ENCODE measurements around the gene CDC42BPA. TPM values are rescaled to one million over a fixed set of nuclear protein-coding genes. Genes with fewer than 3 reads are reported as not detected.

Gene CDC42BPA
- total and polyA plus RNA-seq, 2 of the 13 experiments (the other 11 are each of a cell fraction or from before 2014, with no cell fraction given) = 6.5 to 16.0 TPM

GRCh38 chr1:227009937-227010336, 308.4 kb downstream of the CDC42BPA start (continued):
- TF ChIP-seq ZNF609 (CRISPR knock-in tag; IDR thresholded peaks at IDR 0.05; ENCODE audit: borderline replicate concordance) = no peak
- TF ChIP-seq SOX5 (CRISPR knock-in tag; IDR thresholded peaks at IDR 0.05; ENCODE audit: borderline replicate concordance) = no peak
- TF ChIP-seq SP1 (IDR thresholded peaks at IDR 0.05) = no peak
- no peak for TF ChIP-seq SP1 (CRISPR knock-in tag; IDR thresholded peaks at IDR 0.05)
- TF ChIP-seq ZNF615 (CRISPR knock-in tag; IDR thresholded peaks at IDR 0.05; ENCODE audit: borderline replicate concordance) = no peak
- no peak for TF ChIP-seq TEF (CRISPR knock-in tag; IDR thresholded peaks at IDR 0.05)

- FAIRE-seq = no peak
Observed at GRCh38 chr1:227006226-227006796, 312.0 kb downstream of the CDC42BPA start.

More at GRCh38 chr1:227006226-227006796, 312.0 kb downstream of the CDC42BPA start:
- Histone ChIP-seq H4K20me1 (ENCODE audit: insufficient read depth, low read length) (no peaks in the 10 kb centered on the region), H3K9ac (ENCODE audit: insufficient read depth, low read depth, low read length) (no peak overlapping the region), H3K4me2 (ENCODE audit: low read depth, low read length) (no peak overlapping the region), H3K9me3 (ENCODE audit: low read length) (no peaks in the 10 kb centered on the region), H2AFZ (ENCODE audit: low read length) (no peak overlapping the region), H3K27me3 (ENCODE audit: control insufficient read depth in 1 of 2, insufficient read depth in 2 of 2, low read length in 2 of 2) (no peaks in the 10 kb centered on the region), H3K79me2 (ENCODE audit: insufficient read depth, low read length) (no peaks in the 10 kb centered on the region), H3K27ac (ENCODE audit: extremely low read length, insufficient read depth, low read length) (no peak overlapping the region), H3K4me3 (replicated peaks in 1 of 3; ENCODE audit: insufficient read depth in 1 of 3, low read depth in 2 of 3, low read length in 3 of 3) (no peak overlapping the region), H3K36me3 (replicated peaks in 1 of 2; ENCODE audit: control insufficient read depth in 1 of 2, insufficient read depth in 2 of 2, low read length in 2 of 2) (peaks cover 0 to 6% of the 10 kb centered on the region in 2 experiments; a peak in 3 of 5 replicates), H3K4me1 (ENCODE audit: insufficient read depth, low read length) (no peaks in the 10 kb centered on the region)
- ATAC-seq = no peak
- no TSS peak for BruUV-seq (replicated peaks)
- intact Hi-C loops (cut with micrococcal nuclease; ENCODE audit: unreplicated experiment) = no loop called here
- WGBS (ENCODE audit: low lambda C conversion rate) = 97% methylated on average over 5 of the region's 5 CpGs
- TF ChIP-seq GZF1 (CRISPR knock-in tag; IDR thresholded peaks at IDR 0.05) (no peak), CBX2 (IDR thresholded peaks at IDR 0.05; ENCODE audit: low read depth, low read length) (no peak), CBX2 (CRISPR knock-in tag; IDR thresholded peaks at IDR 0.05; ENCODE audit: low read depth) (no peak), ZBTB21 (CRISPR knock-in tag; IDR thresholded peaks at IDR 0.05) (no peak), ATF7 (IDR thresholded peaks at IDR 0.05) (no peak), ATF7 (CRISPR knock-in tag; IDR thresholded peaks at IDR 0.05) (no peak), TEF (CRISPR knock-in tag; IDR thresholded peaks at IDR 0.05) (no peak)
- TF ChIP-seq, protein P1, sequence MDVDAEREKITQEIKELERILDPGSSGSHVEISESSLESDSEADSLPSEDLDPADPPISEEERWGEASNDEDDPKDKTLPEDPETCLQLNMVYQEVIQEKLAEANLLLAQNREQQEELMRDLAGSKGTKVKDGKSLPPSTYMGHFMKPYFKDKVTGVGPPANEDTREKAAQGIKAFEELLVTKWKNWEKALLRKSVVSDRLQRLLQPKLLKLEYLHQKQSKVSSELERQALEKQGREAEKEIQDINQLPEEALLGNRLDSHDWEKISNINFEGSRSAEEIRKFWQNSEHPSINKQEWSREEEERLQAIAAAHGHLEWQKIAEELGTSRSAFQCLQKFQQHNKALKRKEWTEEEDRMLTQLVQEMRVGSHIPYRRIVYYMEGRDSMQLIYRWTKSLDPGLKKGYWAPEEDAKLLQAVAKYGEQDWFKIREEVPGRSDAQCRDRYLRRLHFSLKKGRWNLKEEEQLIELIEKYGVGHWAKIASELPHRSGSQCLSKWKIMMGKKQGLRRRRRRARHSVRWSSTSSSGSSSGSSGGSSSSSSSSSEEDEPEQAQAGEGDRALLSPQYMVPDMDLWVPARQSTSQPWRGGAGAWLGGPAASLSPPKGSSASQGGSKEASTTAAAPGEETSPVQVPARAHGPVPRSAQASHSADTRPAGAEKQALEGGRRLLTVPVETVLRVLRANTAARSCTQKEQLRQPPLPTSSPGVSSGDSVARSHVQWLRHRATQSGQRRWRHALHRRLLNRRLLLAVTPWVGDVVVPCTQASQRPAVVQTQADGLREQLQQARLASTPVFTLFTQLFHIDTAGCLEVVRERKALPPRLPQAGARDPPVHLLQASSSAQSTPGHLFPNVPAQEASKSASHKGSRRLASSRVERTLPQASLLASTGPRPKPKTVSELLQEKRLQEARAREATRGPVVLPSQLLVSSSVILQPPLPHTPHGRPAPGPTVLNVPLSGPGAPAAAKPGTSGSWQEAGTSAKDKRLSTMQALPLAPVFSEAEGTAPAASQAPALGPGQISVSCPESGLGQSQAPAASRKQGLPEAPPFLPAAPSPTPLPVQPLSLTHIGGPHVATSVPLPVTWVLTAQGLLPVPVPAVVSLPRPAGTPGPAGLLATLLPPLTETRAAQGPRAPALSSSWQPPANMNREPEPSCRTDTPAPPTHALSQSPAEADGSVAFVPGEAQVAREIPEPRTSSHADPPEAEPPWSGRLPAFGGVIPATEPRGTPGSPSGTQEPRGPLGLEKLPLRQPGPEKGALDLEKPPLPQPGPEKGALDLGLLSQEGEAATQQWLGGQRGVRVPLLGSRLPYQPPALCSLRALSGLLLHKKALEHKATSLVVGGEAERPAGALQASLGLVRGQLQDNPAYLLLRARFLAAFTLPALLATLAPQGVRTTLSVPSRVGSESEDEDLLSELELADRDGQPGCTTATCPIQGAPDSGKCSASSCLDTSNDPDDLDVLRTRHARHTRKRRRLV (CRISPR knock-in tag; IDR thresholded peaks at IDR 0.05) = no peak
- no peak for DNase-seq (ENCODE audit: low spot score)
- ChIA-PET POLR2A (no interaction called here), CTCF (ENCODE audit: low intra/inter-chr PET ratio, low total read pairs) (no interaction called here)
- in situ Hi-C loops (cut with HindIII; ENCODE audit: extremely low pct_ligation_motif_present, low pct_unique_long_range_greater_than_20kb) = no loop called here
